ENCODE measurements around the gene GSDME. TPM values are rescaled to one million over a fixed set of nuclear protein-coding genes. Genes with fewer than 3 reads are reported as not detected.

GSDME gene
- total RNA-seq, result 1 to 10 TPM; 2.9 to 3.5 TPM

GRCh38 chr7:24757353-24758275 lies at the start of gene GSDME:
TSS of gene GSDME (minus strand) at chr7:24757464. CDS start at chr7:24749774, 7,690 bp downstream.

Other genes with a start within 250 kb of the GSDME start
- gene PALS2, start 184.0 kb downstream of the GSDME start, total RNA-seq, result 10 to 100 TPM; 15.3 to 28.2 TPM
- gene OSBPL3, start 222.7 kb upstream of the GSDME start, total RNA-seq, result 10 to 100 TPM; 76.6 to 78.8 TPM